HFFc6 (cell line): ENCODE measurements around the gene ZNF750. TPM values are rescaled to one million over a fixed set of nuclear protein-coding genes. Genes with fewer than 3 reads are reported as not detected.

Experiments
- DNase-seq: peaks from one replicate; pipeline ENCODE4 v3.0.0-alpha.2; 2018
- H3K27ac Mint-ChIP-seq: 2 replicates; pipeline ENCODE4 v1.8.0; 2020; ENCODE audit warnings: mild to moderate bottlenecking, mixed read lengths
- H3K27me3 Mint-ChIP-seq: 2 replicates; pipeline ENCODE4 v1.8.0; 2021; ENCODE audit warnings: mild to moderate bottlenecking, moderate library complexity, mixed read lengths; ENCODE audit not compliant: insufficient read depth
- H3K36me3 Mint-ChIP-seq: 2 replicates; pipeline ENCODE4 v1.8.0; 2021; ENCODE audit warnings: low read depth, mixed read lengths
- H3K4me1 Mint-ChIP-seq: 2 replicates; pipeline ENCODE4 v1.8.0; 2020; ENCODE audit warnings: low read depth, mixed read lengths
- H3K4me3 Mint-ChIP-seq: 2 replicates; pipeline ENCODE4 v1.8.0; 2020; ENCODE audit warnings: mild to moderate bottlenecking, moderate library complexity, mixed read lengths
- H3K9me3 Mint-ChIP-seq: 2 replicates; pipeline ENCODE4 v1.8.0; 2020; ENCODE audit warnings: mild to moderate bottlenecking, mixed read lengths
- CTCF ChIP-seq: fragments of 200-600 bp; sonication (generic); IDR thresholded peaks from 2 replicates; pipeline ENCODE4 v1.5.0; 2021; ENCODE audit warnings: antibody characterized with exemption, mild to moderate bottlenecking
- total RNA-seq, 6 experiments: library from RNA; stranded (reverse); fragmentation: NEBNext Ultra II Directional; extraction: Animal tissue kit (Norgen Biotek cat#: 25700); gene quantifications; 2 replicates in 1 of 6; 3 replicates in 5 of 6; pipeline ENCODE4 v1.2.3, GENCODE V29; 2021

The ZNF750 gene
- total RNA-seq, 6 experiments from 2014 or later = not detected

- Mint-ChIP-seq H3K9me3 (no peaks in the 10 kb centered on the region), H3K4me1 (no peaks in the 10 kb centered on the region), H3K36me3 (peaks cover 11% of the 10 kb centered on the region), H3K27ac (no peak overlapping the region), H3K4me3 (no peak overlapping the region), H3K27me3 (no peaks in the 10 kb centered on the region; the same call in 1 of the 2 replicates)
- no peak for TF ChIP-seq CTCF
- no peak for DNase-seq
These were observed 11.6 kb upstream of the ZNF750 start for GRCh38 chr17:82851381-82851780.

- Mint-ChIP-seq H3K4me1 (no peaks in the 10 kb centered on the region), H3K36me3 (peaks cover 11% of the 10 kb centered on the region), H3K27ac (no peak overlapping the region), H3K9me3 (no peaks in the 10 kb centered on the region), H3K4me3 (no peak overlapping the region), H3K27me3 (no peaks in the 10 kb centered on the region; the same call in 1 of the 2 replicates)
- no peak for DNase-seq
- no peak for TF ChIP-seq CTCF
These were observed 9.5 kb upstream of the ZNF750 start for GRCh38 chr17:82849076-82849945.

- Mint-ChIP-seq H3K36me3 (peaks cover 11% of the 10 kb centered on the region), H3K27ac (no peak overlapping the region), H3K27me3 (no peaks in the 10 kb centered on the region; the same call in 1 of the 2 replicates), H3K9me3 (no peaks in the 10 kb centered on the region), H3K4me3 (no peak overlapping the region), H3K4me1 (no peaks in the 10 kb centered on the region)
- no peak for DNase-seq
- TF ChIP-seq CTCF = no peak
These were observed 8.3 kb upstream of the ZNF750 start for GRCh38 chr17:82848022-82848592.

- Mint-ChIP-seq H3K36me3 (peaks cover 11% of the 10 kb centered on the region), H3K27ac (no peak overlapping the region), H3K27me3 (no peaks in the 10 kb centered on the region; the same call in 1 of the 2 replicates), H3K4me3 (no peak overlapping the region), H3K4me1 (no peaks in the 10 kb centered on the region), H3K9me3 (no peaks in the 10 kb centered on the region)
- DNase-seq = no peak
- TF ChIP-seq CTCF = no peak
These were observed 6.4 kb upstream of the ZNF750 start for GRCh38 chr17:82846061-82846691.

GRCh38 chr17:82845163-82845807 lies 5.5 kb upstream of the ZNF750 start:
- H3K9me3 Mint-ChIP-seq = no peaks in the 10 kb centered on the region
- no peak for DNase-seq
- no peaks in the 10 kb centered on the region for H3K4me1 Mint-ChIP-seq
- H3K4me3 Mint-ChIP-seq = no peak overlapping the region
- no peak overlapping the region for H3K27ac Mint-ChIP-seq
- H3K36me3 Mint-ChIP-seq = peaks cover 11% of the 10 kb centered on the region
- H3K27me3 Mint-ChIP-seq = no peaks in the 10 kb centered on the region; the same call in 1 of the 2 replicates
- no peak for TF ChIP-seq CTCF
